Liver (tissue), 3 donors: ENCODE data around the gene NT5C3A.

Source experiments
- EGR1 ChIP-seq, 2 donors: IDR thresholded peaks; 2 replicates each; pipeline ENCODE4 v1.6.1; 2016 to 2018; ENCODE audit warnings: antibody characterized with exemption in 2 of 2, low read depth in 2 of 2
- HNF4A ChIP-seq, 2 donors: conservative IDR thresholded peaks; 2 replicates each; pipeline ENCODE4 v1.6.1; 2016; ENCODE audit warnings: antibody characterized with exemption in 2 of 2, mild to moderate bottlenecking in 2 of 2
- JUND ChIP-seq, 2 donors: IDR thresholded peaks; 2 replicates each; pipeline ENCODE4 v1.6.1; 2016; ENCODE audit warnings: antibody characterized with exemption in 2 of 2
- RAD21 ChIP-seq, 2 donors: IDR thresholded peaks; 2 replicates each; pipeline ENCODE4 v1.6.1; 2016; ENCODE audit warnings: antibody characterized with exemption in 2 of 2, mild to moderate bottlenecking in 2 of 2
- YY1 ChIP-seq: IDR thresholded peaks from 2 replicates; pipeline ENCODE4 v1.6.1; 2016; ENCODE audit warnings: antibody characterized with exemption, mild to moderate bottlenecking
- TF ChIP-seq, protein P1 (sequence below): fragments of 150-350 bp; IDR thresholded peaks from 2 replicates; pipeline ENCODE4 v1.5.1; 2017; ENCODE audit warnings: improper control_type of control experiment, low read depth, low read length; ENCODE audit not compliant: missing input control
- TF ChIP-seq, protein P2 (sequence below): IDR thresholded peaks from 2 replicates; pipeline ENCODE4 v1.6.1; 2016; ENCODE audit warnings: antibody characterized with exemption, mild to moderate bottlenecking
- TF ChIP-seq, protein P3 (sequence below): IDR thresholded peaks from 2 replicates; pipeline ENCODE4 v1.6.1; 2016; ENCODE audit warnings: antibody characterized with exemption
- donor health status: healthy.
- donor health status: healthy.

DNA sequence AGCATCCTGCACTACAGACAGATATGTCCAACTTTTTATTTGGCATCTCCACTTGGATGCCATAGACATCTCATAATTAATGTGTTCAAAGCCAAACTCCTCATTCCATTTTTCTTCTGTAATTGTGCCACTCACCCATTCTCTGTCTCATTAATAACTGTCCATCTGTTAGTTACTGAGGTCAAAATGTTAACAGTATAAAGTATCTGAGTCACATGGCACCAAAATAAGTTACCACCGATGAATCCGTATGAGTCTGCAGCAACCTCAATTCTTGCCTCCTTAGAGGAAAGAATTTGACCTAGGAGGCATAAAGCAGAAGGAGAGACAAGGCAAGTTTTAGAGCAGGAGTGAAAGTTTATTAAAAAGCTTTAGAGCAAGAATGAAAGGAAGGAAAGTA, 16.5 kb upstream of the NT5C3A start:
- TF ChIP-seq, protein P1, sequence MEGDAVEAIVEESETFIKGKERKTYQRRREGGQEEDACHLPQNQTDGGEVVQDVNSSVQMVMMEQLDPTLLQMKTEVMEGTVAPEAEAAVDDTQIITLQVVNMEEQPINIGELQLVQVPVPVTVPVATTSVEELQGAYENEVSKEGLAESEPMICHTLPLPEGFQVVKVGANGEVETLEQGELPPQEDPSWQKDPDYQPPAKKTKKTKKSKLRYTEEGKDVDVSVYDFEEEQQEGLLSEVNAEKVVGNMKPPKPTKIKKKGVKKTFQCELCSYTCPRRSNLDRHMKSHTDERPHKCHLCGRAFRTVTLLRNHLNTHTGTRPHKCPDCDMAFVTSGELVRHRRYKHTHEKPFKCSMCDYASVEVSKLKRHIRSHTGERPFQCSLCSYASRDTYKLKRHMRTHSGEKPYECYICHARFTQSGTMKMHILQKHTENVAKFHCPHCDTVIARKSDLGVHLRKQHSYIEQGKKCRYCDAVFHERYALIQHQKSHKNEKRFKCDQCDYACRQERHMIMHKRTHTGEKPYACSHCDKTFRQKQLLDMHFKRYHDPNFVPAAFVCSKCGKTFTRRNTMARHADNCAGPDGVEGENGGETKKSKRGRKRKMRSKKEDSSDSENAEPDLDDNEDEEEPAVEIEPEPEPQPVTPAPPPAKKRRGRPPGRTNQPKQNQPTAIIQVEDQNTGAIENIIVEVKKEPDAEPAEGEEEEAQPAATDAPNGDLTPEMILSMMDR: no peak
- no peak for TF ChIP-seq RAD21 (IDR thresholded peaks at IDR 0.05)
- no peak for TF ChIP-seq YY1
- TF ChIP-seq HNF4A (conservative IDR thresholded peaks at IDR 0.05): no peak
- TF ChIP-seq, protein P2, sequence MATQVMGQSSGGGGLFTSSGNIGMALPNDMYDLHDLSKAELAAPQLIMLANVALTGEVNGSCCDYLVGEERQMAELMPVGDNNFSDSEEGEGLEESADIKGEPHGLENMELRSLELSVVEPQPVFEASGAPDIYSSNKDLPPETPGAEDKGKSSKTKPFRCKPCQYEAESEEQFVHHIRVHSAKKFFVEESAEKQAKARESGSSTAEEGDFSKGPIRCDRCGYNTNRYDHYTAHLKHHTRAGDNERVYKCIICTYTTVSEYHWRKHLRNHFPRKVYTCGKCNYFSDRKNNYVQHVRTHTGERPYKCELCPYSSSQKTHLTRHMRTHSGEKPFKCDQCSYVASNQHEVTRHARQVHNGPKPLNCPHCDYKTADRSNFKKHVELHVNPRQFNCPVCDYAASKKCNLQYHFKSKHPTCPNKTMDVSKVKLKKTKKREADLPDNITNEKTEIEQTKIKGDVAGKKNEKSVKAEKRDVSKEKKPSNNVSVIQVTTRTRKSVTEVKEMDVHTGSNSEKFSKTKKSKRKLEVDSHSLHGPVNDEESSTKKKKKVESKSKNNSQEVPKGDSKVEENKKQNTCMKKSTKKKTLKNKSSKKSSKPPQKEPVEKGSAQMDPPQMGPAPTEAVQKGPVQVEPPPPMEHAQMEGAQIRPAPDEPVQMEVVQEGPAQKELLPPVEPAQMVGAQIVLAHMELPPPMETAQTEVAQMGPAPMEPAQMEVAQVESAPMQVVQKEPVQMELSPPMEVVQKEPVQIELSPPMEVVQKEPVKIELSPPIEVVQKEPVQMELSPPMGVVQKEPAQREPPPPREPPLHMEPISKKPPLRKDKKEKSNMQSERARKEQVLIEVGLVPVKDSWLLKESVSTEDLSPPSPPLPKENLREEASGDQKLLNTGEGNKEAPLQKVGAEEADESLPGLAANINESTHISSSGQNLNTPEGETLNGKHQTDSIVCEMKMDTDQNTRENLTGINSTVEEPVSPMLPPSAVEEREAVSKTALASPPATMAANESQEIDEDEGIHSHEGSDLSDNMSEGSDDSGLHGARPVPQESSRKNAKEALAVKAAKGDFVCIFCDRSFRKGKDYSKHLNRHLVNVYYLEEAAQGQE: no peak
- no peak for TF ChIP-seq EGR1 (IDR thresholded peaks at IDR 0.05; ENCODE audit: low read depth in 2 of 2)
- TF ChIP-seq, protein P3, sequence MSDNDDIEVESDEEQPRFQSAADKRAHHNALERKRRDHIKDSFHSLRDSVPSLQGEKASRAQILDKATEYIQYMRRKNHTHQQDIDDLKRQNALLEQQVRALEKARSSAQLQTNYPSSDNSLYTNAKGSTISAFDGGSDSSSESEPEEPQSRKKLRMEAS: no peak
- TF ChIP-seq JUND (IDR thresholded peaks at IDR 0.05): no peak
